ENCODE data around the gene PCDH8.
"Not testable (repeated sequence)": the region's sequence is repeated elsewhere in the genome, so short reads cannot be mapped to it uniquely, and the experiment has no call there.

PCDH8 gene

DNA sequence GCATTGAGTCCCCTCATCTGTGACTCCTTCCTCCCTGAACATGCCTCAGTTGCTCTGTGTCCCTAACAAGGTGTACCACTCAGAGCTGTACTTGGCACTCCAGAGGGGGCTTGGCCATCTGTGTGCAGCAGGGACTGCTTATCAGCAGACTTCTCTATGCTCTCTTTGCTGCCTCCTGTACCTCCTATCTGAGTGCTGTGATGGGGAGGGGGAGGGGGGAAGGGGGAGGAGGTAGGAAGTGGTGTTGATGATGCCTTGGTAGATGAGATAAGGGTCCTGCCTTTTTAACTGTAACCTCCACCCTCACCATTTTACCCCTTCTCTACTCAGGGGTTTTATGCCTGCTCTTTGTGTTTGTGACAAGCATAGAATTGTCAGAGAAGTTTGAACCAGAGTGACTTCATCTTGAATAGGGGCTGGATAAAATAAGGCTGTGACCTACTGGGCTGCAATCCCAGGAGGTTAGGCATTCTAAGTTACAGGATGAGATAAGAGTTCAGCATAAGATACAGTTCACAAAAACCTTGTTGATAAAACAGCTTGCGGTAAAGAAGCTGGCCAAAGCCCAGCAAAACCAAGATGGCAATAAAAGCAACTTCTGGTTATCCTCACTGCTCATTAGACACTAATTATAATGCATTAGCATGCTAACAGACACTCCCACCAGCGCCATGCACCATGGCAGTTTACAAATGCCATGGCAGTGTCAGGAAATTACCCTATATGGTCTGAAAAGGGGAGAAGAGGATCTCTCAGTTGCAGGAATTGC is 13.2 kb downstream of the PCDH8 start:
- TF ChIP-seq, protein P1, sequence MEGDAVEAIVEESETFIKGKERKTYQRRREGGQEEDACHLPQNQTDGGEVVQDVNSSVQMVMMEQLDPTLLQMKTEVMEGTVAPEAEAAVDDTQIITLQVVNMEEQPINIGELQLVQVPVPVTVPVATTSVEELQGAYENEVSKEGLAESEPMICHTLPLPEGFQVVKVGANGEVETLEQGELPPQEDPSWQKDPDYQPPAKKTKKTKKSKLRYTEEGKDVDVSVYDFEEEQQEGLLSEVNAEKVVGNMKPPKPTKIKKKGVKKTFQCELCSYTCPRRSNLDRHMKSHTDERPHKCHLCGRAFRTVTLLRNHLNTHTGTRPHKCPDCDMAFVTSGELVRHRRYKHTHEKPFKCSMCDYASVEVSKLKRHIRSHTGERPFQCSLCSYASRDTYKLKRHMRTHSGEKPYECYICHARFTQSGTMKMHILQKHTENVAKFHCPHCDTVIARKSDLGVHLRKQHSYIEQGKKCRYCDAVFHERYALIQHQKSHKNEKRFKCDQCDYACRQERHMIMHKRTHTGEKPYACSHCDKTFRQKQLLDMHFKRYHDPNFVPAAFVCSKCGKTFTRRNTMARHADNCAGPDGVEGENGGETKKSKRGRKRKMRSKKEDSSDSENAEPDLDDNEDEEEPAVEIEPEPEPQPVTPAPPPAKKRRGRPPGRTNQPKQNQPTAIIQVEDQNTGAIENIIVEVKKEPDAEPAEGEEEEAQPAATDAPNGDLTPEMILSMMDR (IDR thresholded peaks at IDR 0.05; ENCODE audit: unreplicated experiment in 3 of 3): no peak
- Mint-ChIP-seq H3K27me3 (ENCODE audit: low read depth) (peaks cover 41% of the 10 kb centered on the region), H3K9me3 (no peaks in the 10 kb centered on the region), H3K4me3 (no peak overlapping the region), H3K27ac (no peak overlapping the region), H3K36me3 (ENCODE audit: low read depth) (no peaks in the 10 kb centered on the region), H3K4me1 (no peaks in the 10 kb centered on the region)

GRCh38 chr13:52833296-52833875 is 15.1 kb downstream of the PCDH8 start:
- H3K9me3 Mint-ChIP-seq: no peaks in the 10 kb centered on the region
- peaks cover 25% of the 10 kb centered on the region for H3K27me3 Mint-ChIP-seq (ENCODE audit: low read depth)

DNA sequence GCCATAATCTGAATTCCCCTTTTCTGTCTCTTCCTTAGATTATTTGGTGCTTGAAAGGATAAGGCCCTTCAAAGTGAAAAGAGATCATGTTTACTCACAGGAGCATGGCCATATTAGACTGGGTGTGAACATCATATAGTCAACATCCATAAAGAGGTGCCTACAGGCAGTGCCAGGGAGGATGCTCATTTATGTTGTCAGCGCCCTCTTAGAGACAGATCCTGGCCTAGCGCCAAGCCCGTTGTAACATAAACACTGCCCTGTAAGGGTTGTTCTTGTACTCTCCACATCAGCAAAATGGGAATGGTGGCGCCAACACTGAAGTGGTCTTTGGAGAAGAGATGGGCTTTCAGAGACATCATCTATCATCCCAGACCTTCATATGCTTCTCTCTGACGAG is 16.1 kb downstream of the PCDH8 start:
- H3K4me3 Mint-ChIP-seq: no peak overlapping the region
- H3K27ac Mint-ChIP-seq: no peak overlapping the region
- H3K4me1 Mint-ChIP-seq: no peaks in the 10 kb centered on the region
- H3K36me3 Mint-ChIP-seq (ENCODE audit: low read depth): no peaks in the 10 kb centered on the region
- H3K9me3 Mint-ChIP-seq: no peaks in the 10 kb centered on the region
- TF ChIP-seq, protein P1 (IDR thresholded peaks at IDR 0.05; ENCODE audit: unreplicated experiment in 3 of 3): no peak
- peaks cover 14% of the 10 kb centered on the region for H3K27me3 Mint-ChIP-seq (ENCODE audit: low read depth)

More at GRCh38 chr13:52833296-52833875, 15.1 kb downstream of the PCDH8 start:
- no peaks in the 10 kb centered on the region for H3K4me1 Mint-ChIP-seq
- H3K36me3 Mint-ChIP-seq (ENCODE audit: low read depth): no peaks in the 10 kb centered on the region
- no peak overlapping the region for H3K27ac Mint-ChIP-seq
- H3K4me3 Mint-ChIP-seq: no peak overlapping the region
- TF ChIP-seq, protein P1 (IDR thresholded peaks at IDR 0.05; ENCODE audit: unreplicated experiment in 3 of 3): no peak

DNA sequence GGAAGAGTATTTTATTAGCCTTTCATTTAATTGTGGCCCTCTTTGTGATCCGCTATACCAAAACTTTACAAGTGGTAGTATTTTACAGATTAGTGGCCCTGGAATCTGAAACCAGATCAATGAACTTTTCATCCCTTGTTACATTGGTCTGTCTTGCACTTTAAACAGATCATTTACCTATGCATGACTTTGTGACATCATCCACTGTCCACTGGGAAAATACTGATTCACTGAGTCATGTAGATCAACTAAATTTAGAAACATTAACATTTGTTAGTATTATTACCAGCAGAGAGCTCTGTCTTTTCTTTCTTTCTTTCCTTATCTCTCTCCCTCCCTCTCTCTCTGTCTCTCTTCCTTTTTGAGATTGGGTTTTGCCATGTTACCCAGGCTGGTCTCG is 17.5 kb downstream of the PCDH8 start:
- peaks cover 7% of the 10 kb centered on the region for H3K27me3 Mint-ChIP-seq (ENCODE audit: low read depth)
- TF ChIP-seq, protein P1 (IDR thresholded peaks at IDR 0.05; ENCODE audit: unreplicated experiment in 3 of 3): no peak
- H3K36me3 Mint-ChIP-seq (ENCODE audit: low read depth): no peaks in the 10 kb centered on the region
- H3K9me3 Mint-ChIP-seq: no peaks in the 10 kb centered on the region
- H3K4me3 Mint-ChIP-seq: no peak overlapping the region
- no peak overlapping the region for H3K27ac Mint-ChIP-seq
- H3K4me1 Mint-ChIP-seq: no peaks in the 10 kb centered on the region

DNA sequence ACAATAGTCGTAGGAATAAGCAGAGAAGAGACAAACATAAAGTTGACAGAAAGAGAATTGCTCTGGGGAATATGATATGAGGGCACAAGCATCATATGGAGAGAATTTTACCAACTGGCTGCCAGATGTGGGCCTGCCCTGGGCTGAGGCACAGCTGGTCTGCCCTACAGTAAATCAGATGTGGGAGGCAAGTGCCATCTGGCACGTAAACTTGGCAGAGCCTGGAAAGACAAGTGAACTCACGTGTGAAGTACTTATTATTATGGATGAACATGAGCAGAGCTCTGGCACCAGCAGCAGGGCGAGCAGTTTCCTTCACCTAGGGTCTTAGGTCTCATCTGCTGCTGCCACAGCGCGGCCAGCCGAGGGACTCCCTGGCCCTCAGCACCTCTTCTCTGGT is 20.6 kb downstream of the PCDH8 start:
- no peaks in the 10 kb centered on the region for H3K4me1 Mint-ChIP-seq
- TF ChIP-seq, protein P1 (IDR thresholded peaks at IDR 0.05; ENCODE audit: unreplicated experiment in 3 of 3): no peak
- H3K27me3 Mint-ChIP-seq (ENCODE audit: low read depth): no peaks in the 10 kb centered on the region
- no peaks in the 10 kb centered on the region for H3K36me3 Mint-ChIP-seq (ENCODE audit: low read depth)
- H3K9me3 Mint-ChIP-seq: no peaks in the 10 kb centered on the region
- no peak overlapping the region for H3K4me3 Mint-ChIP-seq
- H3K27ac Mint-ChIP-seq: no peak overlapping the region

- H3K4me3 Mint-ChIP-seq; H3K27ac Mint-ChIP-seq; H3K4me1 Mint-ChIP-seq; H3K36me3 Mint-ChIP-seq (ENCODE audit: low read depth); H3K9me3 Mint-ChIP-seq: not testable (repeated sequence)
- peaks cover 12% of the 10 kb centered on the region for H3K27me3 Mint-ChIP-seq (ENCODE audit: low read depth)
These were observed 30.6 kb downstream of the PCDH8 start for GRCh38 chr13:52817886-52818285.

Measured in nephron (organoid).